Measurements from ENCODE around the gene LRBA. TPM values are rescaled to one million over a fixed set of nuclear protein-coding genes. Genes with fewer than 3 reads are reported as not detected.

The LRBA gene
- total RNA-seq, 1 experiment from 2014 or later: 55.3 TPM

GRCh38 chr4:150682126-150682525 lies 333.0 kb downstream of the LRBA start:
- H3T11ph ChIP-seq (ENCODE audit: low read length): no peak overlapping the region
- H4K8ac ChIP-seq (replicated peaks; ENCODE audit: insufficient read length, low read depth, low read length): no peak overlapping the region
- H3K9ac ChIP-seq (ENCODE audit: extremely low read depth, insufficient read length, low read length): no peak overlapping the region
- no peak for DNase-seq
- H3K4me2 ChIP-seq (ENCODE audit: insufficient read depth, insufficient read length, low read length): no peak overlapping the region
- H3K23ac ChIP-seq (ENCODE audit: insufficient read length, low read depth, low read length): no peak overlapping the region
- no peak overlapping the region for H2AFZ ChIP-seq (ENCODE audit: low read length)
- H3K27ac Mint-ChIP-seq: no peak overlapping the region
- H3K4me1 Mint-ChIP-seq: peaks cover 13 to 16% of the 10 kb centered on the region in 2 experiments
- no peaks in the 10 kb centered on the region for H4K20me1 ChIP-seq (ENCODE audit: control insufficient read depth, insufficient read depth, insufficient read length)
- no peaks in the 10 kb centered on the region for H3K36me3 Mint-ChIP-seq (ENCODE audit: insufficient read depth in 1 of 3, low read depth in 3 of 3)
- H3K4ac ChIP-seq (ENCODE audit: low read depth, low read length): no peak overlapping the region
- no peak overlapping the region for H3K18ac ChIP-seq (ENCODE audit: insufficient read length, low read depth, low read length)
- H3K27me3 ChIP-seq (ENCODE audit: insufficient read depth, low read length): no peaks in the 10 kb centered on the region
- no peak overlapping the region for H2BK5ac ChIP-seq (ENCODE audit: insufficient read length, low read length)
- H2AK5ac ChIP-seq (ENCODE audit: insufficient read length, low read length): no peak overlapping the region
- no peak overlapping the region for H2BK20ac ChIP-seq (ENCODE audit: low read depth, low read length, poor library complexity, severe bottlenecking)
- no peak overlapping the region for H3K56ac ChIP-seq (ENCODE audit: insufficient read length, low read depth, low read length)
- H3K9me3 Mint-ChIP-seq: no peaks in the 10 kb centered on the region
- no peaks in the 10 kb centered on the region for H3K27me3 Mint-ChIP-seq (ENCODE audit: low read depth)
- no peak overlapping the region for H2BK15ac ChIP-seq (ENCODE audit: low read depth, low read length)
- H3K79me2 ChIP-seq (ENCODE audit: insufficient read depth, low read length): no peaks in the 10 kb centered on the region
- TF ChIP-seq CTCF (conservative IDR thresholded peaks at IDR 0.05): no peak
- no peaks in the 10 kb centered on the region for H3K4me1 ChIP-seq (ENCODE audit: insufficient read depth, low read length)
- H4K91ac ChIP-seq (ENCODE audit: insufficient read length, low read depth, low read length): no peak overlapping the region
- H3K14ac ChIP-seq (ENCODE audit: insufficient read depth, low read length): no peak overlapping the region
- no peak overlapping the region for H3K27ac ChIP-seq (ENCODE audit: insufficient read length, low read depth, low read length)
- H2BK120ac ChIP-seq (ENCODE audit: low read depth, low read length, poor library complexity, severe bottlenecking): no peak overlapping the region
- no CpG with 5 or more reads among the region's 1 CpG for WGBS (ENCODE audit: extremely low coverage, insufficient read length, low lambda C conversion rate)
- no peak overlapping the region for H3K4me3 Mint-ChIP-seq
- H3K79me1 ChIP-seq (ENCODE audit: insufficient read depth, low read depth, low read length, poor library complexity, severe bottlenecking): no peaks in the 10 kb centered on the region
- H2BK12ac ChIP-seq (ENCODE audit: insufficient read length, low read depth, low read length): no peak overlapping the region
- H3K9me3 ChIP-seq (ENCODE audit: control insufficient read depth, low read depth, low read length): no peaks in the 10 kb centered on the region
- no peak overlapping the region for H4K5ac ChIP-seq (ENCODE audit: insufficient read length, low read depth, low read length)
- H3K23me2 ChIP-seq (ENCODE audit: insufficient read length, low read depth, low read length, poor library complexity, severe bottlenecking): no peaks in the 10 kb centered on the region
